Measurements from ENCODE around the gene UXS1.

DNA sequence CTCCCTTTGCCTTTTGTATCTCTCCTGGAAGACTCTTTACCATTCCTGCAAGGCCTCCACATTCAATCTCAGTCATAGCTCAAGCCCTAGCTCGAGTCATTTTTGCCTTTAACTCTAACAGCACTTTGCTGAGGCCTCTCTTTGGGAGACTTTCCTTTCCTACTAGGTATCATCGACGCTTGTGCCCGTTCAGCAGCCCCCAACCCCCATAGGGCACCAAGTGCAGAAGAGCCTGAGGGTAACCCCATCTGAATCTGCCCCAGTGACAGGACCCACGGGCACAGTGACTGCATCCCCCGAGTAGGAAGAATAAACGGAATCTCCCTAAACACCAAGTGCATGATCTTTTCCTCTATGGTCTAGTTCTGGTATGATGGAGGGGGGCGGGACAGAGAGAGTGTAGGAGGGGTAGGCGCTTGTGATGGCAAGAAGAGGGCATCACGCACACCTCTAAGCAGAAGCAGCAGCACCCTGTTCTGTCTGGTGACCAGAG, 66.3 kb downstream of the UXS1 start:
- TF ChIP-seq EZH2phosphoT487 (IDR thresholded peaks at IDR 0.05; ENCODE audit: borderline replicate concordance, low read depth) = no peak
- TF ChIP-seq, protein P1, sequence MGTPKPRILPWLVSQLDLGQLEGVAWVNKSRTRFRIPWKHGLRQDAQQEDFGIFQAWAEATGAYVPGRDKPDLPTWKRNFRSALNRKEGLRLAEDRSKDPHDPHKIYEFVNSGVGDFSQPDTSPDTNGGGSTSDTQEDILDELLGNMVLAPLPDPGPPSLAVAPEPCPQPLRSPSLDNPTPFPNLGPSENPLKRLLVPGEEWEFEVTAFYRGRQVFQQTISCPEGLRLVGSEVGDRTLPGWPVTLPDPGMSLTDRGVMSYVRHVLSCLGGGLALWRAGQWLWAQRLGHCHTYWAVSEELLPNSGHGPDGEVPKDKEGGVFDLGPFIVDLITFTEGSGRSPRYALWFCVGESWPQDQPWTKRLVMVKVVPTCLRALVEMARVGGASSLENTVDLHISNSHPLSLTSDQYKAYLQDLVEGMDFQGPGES (IDR thresholded peaks at IDR 0.05; ENCODE audit: low read depth, low read length) = no peak
- TF ChIP-seq, protein P2, sequence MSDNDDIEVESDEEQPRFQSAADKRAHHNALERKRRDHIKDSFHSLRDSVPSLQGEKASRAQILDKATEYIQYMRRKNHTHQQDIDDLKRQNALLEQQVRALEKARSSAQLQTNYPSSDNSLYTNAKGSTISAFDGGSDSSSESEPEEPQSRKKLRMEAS (IDR thresholded peaks at IDR 0.05; ENCODE audit: low read depth) = no peak
- TF ChIP-seq POLR2AphosphoS5 (IDR thresholded peaks at IDR 0.05; ENCODE audit: low read depth, low read length) = no peak
- TF ChIP-seq, protein P3, sequence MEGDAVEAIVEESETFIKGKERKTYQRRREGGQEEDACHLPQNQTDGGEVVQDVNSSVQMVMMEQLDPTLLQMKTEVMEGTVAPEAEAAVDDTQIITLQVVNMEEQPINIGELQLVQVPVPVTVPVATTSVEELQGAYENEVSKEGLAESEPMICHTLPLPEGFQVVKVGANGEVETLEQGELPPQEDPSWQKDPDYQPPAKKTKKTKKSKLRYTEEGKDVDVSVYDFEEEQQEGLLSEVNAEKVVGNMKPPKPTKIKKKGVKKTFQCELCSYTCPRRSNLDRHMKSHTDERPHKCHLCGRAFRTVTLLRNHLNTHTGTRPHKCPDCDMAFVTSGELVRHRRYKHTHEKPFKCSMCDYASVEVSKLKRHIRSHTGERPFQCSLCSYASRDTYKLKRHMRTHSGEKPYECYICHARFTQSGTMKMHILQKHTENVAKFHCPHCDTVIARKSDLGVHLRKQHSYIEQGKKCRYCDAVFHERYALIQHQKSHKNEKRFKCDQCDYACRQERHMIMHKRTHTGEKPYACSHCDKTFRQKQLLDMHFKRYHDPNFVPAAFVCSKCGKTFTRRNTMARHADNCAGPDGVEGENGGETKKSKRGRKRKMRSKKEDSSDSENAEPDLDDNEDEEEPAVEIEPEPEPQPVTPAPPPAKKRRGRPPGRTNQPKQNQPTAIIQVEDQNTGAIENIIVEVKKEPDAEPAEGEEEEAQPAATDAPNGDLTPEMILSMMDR (IDR thresholded peaks at IDR 0.05) = no peak
- no peak for TF ChIP-seq NFIC (IDR thresholded peaks at IDR 0.05; ENCODE audit: borderline replicate concordance)
- TF ChIP-seq, protein P4, sequence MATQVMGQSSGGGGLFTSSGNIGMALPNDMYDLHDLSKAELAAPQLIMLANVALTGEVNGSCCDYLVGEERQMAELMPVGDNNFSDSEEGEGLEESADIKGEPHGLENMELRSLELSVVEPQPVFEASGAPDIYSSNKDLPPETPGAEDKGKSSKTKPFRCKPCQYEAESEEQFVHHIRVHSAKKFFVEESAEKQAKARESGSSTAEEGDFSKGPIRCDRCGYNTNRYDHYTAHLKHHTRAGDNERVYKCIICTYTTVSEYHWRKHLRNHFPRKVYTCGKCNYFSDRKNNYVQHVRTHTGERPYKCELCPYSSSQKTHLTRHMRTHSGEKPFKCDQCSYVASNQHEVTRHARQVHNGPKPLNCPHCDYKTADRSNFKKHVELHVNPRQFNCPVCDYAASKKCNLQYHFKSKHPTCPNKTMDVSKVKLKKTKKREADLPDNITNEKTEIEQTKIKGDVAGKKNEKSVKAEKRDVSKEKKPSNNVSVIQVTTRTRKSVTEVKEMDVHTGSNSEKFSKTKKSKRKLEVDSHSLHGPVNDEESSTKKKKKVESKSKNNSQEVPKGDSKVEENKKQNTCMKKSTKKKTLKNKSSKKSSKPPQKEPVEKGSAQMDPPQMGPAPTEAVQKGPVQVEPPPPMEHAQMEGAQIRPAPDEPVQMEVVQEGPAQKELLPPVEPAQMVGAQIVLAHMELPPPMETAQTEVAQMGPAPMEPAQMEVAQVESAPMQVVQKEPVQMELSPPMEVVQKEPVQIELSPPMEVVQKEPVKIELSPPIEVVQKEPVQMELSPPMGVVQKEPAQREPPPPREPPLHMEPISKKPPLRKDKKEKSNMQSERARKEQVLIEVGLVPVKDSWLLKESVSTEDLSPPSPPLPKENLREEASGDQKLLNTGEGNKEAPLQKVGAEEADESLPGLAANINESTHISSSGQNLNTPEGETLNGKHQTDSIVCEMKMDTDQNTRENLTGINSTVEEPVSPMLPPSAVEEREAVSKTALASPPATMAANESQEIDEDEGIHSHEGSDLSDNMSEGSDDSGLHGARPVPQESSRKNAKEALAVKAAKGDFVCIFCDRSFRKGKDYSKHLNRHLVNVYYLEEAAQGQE (IDR thresholded peaks at IDR 0.05; ENCODE audit: low read depth, low read length) = no peak
- no peak for TF ChIP-seq EP300 (IDR thresholded peaks at IDR 0.05; ENCODE audit: borderline replicate concordance in 1 of 2, low read depth in 1 of 2, low read length in 1 of 2)
- TF ChIP-seq MXI1 (IDR thresholded peaks at IDR 0.05; ENCODE audit: low read depth, low read length) = no peak
- TF ChIP-seq SIN3A (IDR thresholded peaks at IDR 0.05; ENCODE audit: borderline replicate concordance, low read depth, low read length) = no peak
- TF ChIP-seq RCOR1 (IDR thresholded peaks at IDR 0.05; ENCODE audit: low read length) = no peak
